Thyroid gland (tissue), 4 donors: ENCODE results near the gene DDIT3. TPM values are rescaled to one million over a fixed set of nuclear protein-coding genes. Genes with fewer than 3 reads are reported as not detected.

Source experiments
- DNase-seq, 2 donors: peaks; one replicate each; pipeline ENCODE4 v3.0.0-alpha.2; 2019
- H3K27ac ChIP-seq, 3 donors: fragments of 200-600 bp; sonication (generic); 1 replicate in 2 of 3; 2 replicates in 1 of 3; pipeline ENCODE4 v1.5.1; 2016 to 2019; ENCODE audit warnings: mild to moderate bottlenecking in 1 of 3, moderate library complexity in 1 of 3
- H3K27me3 ChIP-seq: fragments of 200-600 bp; sonication (generic); one replicate; pipeline ENCODE4 v1.5.1; 2019
- H3K36me3 ChIP-seq, 2 donors: fragments of 200-600 bp; sonication (generic); one replicate each; pipeline ENCODE4 v1.5.1; 2016 to 2019
- H3K4me1 ChIP-seq, 2 donors: fragments of 200-600 bp; sonication (generic); one replicate each; pipeline ENCODE4 v1.5.1; 2017 to 2019
- H3K4me3 ChIP-seq, 3 donors: fragments of 200-600 bp; sonication (generic); replicated peaks in 1 of 3; 1 replicate in 2 of 3; 2 replicates in 1 of 3; pipeline ENCODE4 v1.5.1; 2016; ENCODE audit warnings: mild to moderate bottlenecking in 1 of 3
- H3K9me3 ChIP-seq: fragments of 200-600 bp; sonication (generic); one replicate; pipeline ENCODE4 v1.5.1; 2017
- POLR2A ChIP-seq, 2 donors: fragments of 450-650 bp; IDR thresholded peaks; one replicate each; pipeline ENCODE4 v1.6.1; 2017; ENCODE audit warnings: antibody characterized with exemption in 2 of 2, mild to moderate bottlenecking in 2 of 2, moderate library complexity in 1 of 2
- WGBS, 2 donors: methylation state at CpG; one replicate each; pipeline ENCODE4 v1.1.5; 2017; 5-methylcytosine and 5-hydroxymethylcytosine counted together
- intact Hi-C: fragments of 100-400 bp; cut with DNase I; formaldehyde crosslinking; loops from one replicate; pipeline ENCODE4 v1.15.1; 2023
- total RNA-seq, 4 donors: library from RNA; depleted of rRNA; stranded (reverse); fragments of >200 nt; gene quantifications; one replicate each; pipeline ENCODE4 v1.2.3, GENCODE V29; 2016
- TF ChIP-seq, protein P1 (sequence below), 6 experiments: fragments of 200-600 bp in 3 of 6; fragments of 450-650 bp in 3 of 6; sonication (generic) in 3 of 6; IDR thresholded peaks; one replicate each; pipeline ENCODE4 v1.5.1; 2016 to 2019; ENCODE audit warnings: antibody characterized with exemption in 6 of 6, mild to moderate bottlenecking in 2 of 6, inconsistent platforms in 1 of 6, moderate library complexity in 1 of 6

DDIT3 gene
- total RNA-seq, 4 donors from 2014 or later: 44.5 to 71.3 (median 53.8) TPM

DNA sequence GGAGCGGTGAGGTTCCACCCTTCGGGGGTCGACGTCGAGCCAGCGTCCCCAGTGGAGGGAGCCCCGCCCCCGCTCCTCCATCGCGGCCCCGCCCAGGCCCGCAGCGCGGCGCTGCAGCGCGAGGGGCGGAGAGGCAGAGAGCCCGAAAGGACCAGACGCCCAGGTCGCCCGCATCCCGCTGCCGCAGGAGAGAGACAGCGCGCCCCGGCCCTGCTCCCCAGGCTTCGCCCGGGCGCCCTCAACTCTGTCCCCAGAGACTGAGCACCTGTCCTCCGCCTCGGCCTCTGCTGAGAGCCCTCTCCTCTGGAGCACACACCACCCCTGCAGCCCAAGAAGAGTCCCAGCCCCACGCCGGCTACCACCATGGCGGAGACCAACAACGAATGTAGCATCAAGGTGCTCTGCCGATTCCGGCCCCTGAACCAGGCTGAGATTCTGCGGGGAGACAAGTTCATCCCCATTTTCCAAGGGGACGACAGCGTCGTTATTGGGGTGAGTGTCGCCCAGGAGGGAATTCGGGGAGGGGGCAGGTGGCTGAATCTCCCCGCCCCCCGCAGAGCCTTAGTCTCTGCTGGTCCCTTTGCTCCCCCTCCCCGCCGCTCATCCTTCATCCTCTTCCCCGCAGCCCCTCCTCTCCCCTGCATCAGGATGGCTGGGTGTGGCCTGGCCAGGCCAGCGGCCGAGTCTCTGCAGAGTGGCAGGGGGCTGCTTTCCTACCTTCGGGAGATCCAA lies 29.8 kb upstream of the DDIT3 start, which contains the start of gene KIF5A:
Gene KIF5A (plus strand): TSS at position 136 of the 732 bp plus-strand sequence. CDS start 228 bp downstream, at position 364.
- no peak for TF ChIP-seq POLR2A (IDR thresholded peaks at IDR 0.05)
- TF ChIP-seq, protein P1, sequence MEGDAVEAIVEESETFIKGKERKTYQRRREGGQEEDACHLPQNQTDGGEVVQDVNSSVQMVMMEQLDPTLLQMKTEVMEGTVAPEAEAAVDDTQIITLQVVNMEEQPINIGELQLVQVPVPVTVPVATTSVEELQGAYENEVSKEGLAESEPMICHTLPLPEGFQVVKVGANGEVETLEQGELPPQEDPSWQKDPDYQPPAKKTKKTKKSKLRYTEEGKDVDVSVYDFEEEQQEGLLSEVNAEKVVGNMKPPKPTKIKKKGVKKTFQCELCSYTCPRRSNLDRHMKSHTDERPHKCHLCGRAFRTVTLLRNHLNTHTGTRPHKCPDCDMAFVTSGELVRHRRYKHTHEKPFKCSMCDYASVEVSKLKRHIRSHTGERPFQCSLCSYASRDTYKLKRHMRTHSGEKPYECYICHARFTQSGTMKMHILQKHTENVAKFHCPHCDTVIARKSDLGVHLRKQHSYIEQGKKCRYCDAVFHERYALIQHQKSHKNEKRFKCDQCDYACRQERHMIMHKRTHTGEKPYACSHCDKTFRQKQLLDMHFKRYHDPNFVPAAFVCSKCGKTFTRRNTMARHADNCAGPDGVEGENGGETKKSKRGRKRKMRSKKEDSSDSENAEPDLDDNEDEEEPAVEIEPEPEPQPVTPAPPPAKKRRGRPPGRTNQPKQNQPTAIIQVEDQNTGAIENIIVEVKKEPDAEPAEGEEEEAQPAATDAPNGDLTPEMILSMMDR (IDR thresholded peaks at IDR 0.05): no peak
- 5 to 11% methylated on average over 12 to 20 of the region's 52 CpGs for WGBS, 2 donors
- peak within 1 kb of the TSS in 1 of 3 donors; percentile 29 for H3K4me3 ChIP-seq
- DNase-seq: peak; percentile 30 to 35
- intact Hi-C loops: no loop called here
- H3K27ac ChIP-seq: no peak within 1 kb of the TSS
- H3K27me3 ChIP-seq: no peaks in the 10 kb centered on the region
- H3K4me1 ChIP-seq: peaks cover 12 to 21% of the 10 kb centered on the region in 2 donors
- H3K9me3 ChIP-seq: no peaks in the 10 kb centered on the region
- no peaks in the 10 kb centered on the region for H3K36me3 ChIP-seq

DNA sequence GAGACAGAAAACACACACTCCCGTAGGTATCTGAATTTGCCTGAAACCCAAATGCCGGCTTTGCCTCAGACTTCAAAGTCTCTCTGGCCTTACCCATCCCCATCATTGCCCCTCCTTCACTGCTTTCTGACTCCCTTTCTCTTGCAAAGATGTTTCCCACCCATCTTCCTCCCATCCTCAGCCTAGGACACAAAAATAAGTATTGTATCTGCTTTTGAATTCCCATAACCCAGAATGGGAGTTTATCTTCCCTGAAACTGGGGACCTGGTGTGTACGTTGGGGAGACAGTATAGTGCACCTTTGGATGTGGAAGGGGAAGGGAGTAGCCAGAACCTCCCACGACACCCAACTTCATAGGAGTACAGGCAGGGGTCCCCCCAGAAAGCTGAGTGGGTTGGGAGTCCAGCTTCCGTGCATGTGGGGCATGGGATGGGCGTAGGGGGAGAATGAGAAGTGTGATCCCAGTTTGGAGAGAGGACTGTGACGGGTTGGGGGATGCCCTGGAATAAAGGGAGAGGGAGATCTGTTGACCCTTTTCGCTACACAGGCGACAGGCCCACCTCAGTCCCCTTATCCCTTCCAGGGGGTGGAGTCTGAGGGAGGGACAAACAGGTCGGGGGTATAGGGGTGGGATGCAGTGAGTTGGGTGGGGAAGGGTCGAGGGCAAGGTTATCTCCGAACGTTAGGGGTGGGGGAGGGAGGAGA lies 29.0 kb upstream of the DDIT3 start:
- DNase-seq: no peak
- intact Hi-C loops: no loop called here
- Histone ChIP-seq H3K36me3 (no peaks in the 10 kb centered on the region), H3K27me3 (no peaks in the 10 kb centered on the region), H3K4me3 (peak overlapping the region in 1 of 3 donors; percentile 29), H3K9me3 (no peaks in the 10 kb centered on the region), H3K27ac (no peak overlapping the region), H3K4me1 (peaks cover 12 to 23% of the 10 kb centered on the region in 2 donors)
- WGBS, 2 donors: 44 to 49% methylated on average over 10 to 12 of the region's 13 CpGs
- no peak for TF ChIP-seq POLR2A (IDR thresholded peaks at IDR 0.05)
- TF ChIP-seq, protein P1 (IDR thresholded peaks at IDR 0.05): no peak

DNA sequence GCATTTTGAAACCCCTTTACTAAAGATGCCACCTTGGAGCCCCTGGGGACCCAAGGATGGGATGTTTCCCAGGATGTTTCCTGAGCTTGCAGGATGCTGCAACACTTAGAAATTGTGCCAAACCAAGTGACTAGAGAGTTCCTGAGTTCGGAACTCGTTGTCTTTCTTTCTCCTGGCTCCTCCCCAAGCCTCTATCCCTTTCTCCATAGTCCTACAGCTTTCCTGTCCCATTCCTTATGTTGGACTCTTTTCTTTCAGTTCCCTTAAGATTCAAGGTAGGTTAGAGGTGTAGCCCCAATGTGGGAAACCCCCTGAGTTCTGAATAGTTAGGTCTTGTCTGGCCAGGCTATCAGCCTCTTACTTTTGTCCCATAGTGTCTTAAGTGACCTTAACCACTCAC lies 28.2 kb upstream of the DDIT3 start:
- Histone ChIP-seq H3K27ac (no peak overlapping the region), H3K27me3 (no peaks in the 10 kb centered on the region), H3K4me1 (peaks cover 12 to 23% of the 10 kb centered on the region in 2 donors), H3K4me3 (no peak overlapping the region), H3K9me3 (no peaks in the 10 kb centered on the region), H3K36me3 (no peaks in the 10 kb centered on the region)
- intact Hi-C loops: no loop called here
- 40 to 43% methylated on average over 2 of the region's 2 CpGs for WGBS, 2 donors
- DNase-seq: no peak
- TF ChIP-seq POLR2A (IDR thresholded peaks at IDR 0.05): no peak
- TF ChIP-seq, protein P1 (IDR thresholded peaks at IDR 0.05): no peak

DNA sequence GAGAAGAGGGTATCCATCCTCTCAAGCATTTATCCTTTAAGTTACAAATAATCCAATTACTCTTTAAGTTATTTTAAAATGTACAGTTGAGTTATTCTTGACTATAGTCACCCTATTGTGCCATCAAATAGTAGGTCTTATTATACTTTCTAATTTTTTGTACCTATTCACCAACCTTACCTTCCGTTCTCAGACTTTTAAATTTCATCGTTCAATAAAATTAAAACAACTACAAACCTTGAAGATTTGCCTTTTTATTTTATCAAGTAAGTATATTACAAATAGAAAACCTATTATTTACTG lies 27.6 kb upstream of the DDIT3 start:
- DNase-seq: no peak
- Histone ChIP-seq H3K9me3 (no peaks in the 10 kb centered on the region), H3K4me3 (no peak overlapping the region), H3K27ac (no peak overlapping the region), H3K4me1 (peaks cover 12 to 23% of the 10 kb centered on the region in 2 donors), H3K36me3 (no peaks in the 10 kb centered on the region), H3K27me3 (no peaks in the 10 kb centered on the region)
- intact Hi-C loops: no loop called here
- 95 to 96% methylated on average over 2 of the region's 2 CpGs for WGBS, 2 donors
- TF ChIP-seq, protein P1 (IDR thresholded peaks at IDR 0.05): no peak
- TF ChIP-seq POLR2A (IDR thresholded peaks at IDR 0.05): no peak
